K562 (cell line): ENCODE measurements around the gene OPCML.

Experiments
- ELF2 ChIP-seq: fragments of 250-450 bp; sonication (Bioruptor Pico); IDR thresholded peaks from 2 replicates; pipeline ENCODE4 v1.5.0; 2021; ENCODE audit warnings: mild to moderate bottlenecking
- KDM1A ChIP-seq, 2 experiments: fragments of 450-650 bp; IDR thresholded peaks; 2 replicates each; pipeline ENCODE4 v1.6.1; 2016; ENCODE audit warnings: mild to moderate bottlenecking in 2 of 2
- POLR2A ChIP-seq: fragments of 450-650 bp; conservative IDR thresholded peaks from 2 replicates; pipeline ENCODE4 v1.6.1; 2016
- TCF7L2 ChIP-seq: fragments of 150-350 bp; IDR thresholded peaks from 2 replicates; pipeline ENCODE4 v1.6.1; 2016; ENCODE audit warnings: low read depth, mild to moderate bottlenecking, low read length, moderate library complexity
- WHSC1 ChIP-seq: IDR thresholded peaks from one replicate; pipeline ENCODE4 v1.6.1; 2012; ENCODE audit warnings: low read length, control low read depth, inconsistent platforms
- ZNF121 ChIP-seq: sonication (generic); formaldehyde crosslinking; conservative IDR thresholded peaks from 2 replicates; pipeline ENCODE4 v1.8.0; 2022; ENCODE audit warnings: missing genetic modification reagents
- ZNF436 ChIP-seq: fragments of 250-450, 450-650 bp; sonication (Bioruptor Pico); formaldehyde crosslinking; IDR thresholded peaks from 2 replicates; pipeline ENCODE4 v1.7.0; 2020; ENCODE audit warnings: mild to moderate bottlenecking
- TF ChIP-seq, protein P1 (sequence below): fragments of 200-800 bp; sonication (Bioruptor generic); IDR thresholded peaks from 2 replicates; pipeline ENCODE4 v1.6.1; 2016; ENCODE audit warnings: missing genetic modification characterization, missing compliant biosample characterization

- TF ChIP-seq ZNF436 (CRISPR knock-in tag) (no peak), POLR2A (no peak), KDM1A (IDR thresholded peaks at IDR 0.05) (no peak), ZNF121 (CRISPR knock-in tag) (no peak), ELF2 (no peak), TCF7L2 (no peak), WHSC1 (no peak)
- TF ChIP-seq, protein P1, sequence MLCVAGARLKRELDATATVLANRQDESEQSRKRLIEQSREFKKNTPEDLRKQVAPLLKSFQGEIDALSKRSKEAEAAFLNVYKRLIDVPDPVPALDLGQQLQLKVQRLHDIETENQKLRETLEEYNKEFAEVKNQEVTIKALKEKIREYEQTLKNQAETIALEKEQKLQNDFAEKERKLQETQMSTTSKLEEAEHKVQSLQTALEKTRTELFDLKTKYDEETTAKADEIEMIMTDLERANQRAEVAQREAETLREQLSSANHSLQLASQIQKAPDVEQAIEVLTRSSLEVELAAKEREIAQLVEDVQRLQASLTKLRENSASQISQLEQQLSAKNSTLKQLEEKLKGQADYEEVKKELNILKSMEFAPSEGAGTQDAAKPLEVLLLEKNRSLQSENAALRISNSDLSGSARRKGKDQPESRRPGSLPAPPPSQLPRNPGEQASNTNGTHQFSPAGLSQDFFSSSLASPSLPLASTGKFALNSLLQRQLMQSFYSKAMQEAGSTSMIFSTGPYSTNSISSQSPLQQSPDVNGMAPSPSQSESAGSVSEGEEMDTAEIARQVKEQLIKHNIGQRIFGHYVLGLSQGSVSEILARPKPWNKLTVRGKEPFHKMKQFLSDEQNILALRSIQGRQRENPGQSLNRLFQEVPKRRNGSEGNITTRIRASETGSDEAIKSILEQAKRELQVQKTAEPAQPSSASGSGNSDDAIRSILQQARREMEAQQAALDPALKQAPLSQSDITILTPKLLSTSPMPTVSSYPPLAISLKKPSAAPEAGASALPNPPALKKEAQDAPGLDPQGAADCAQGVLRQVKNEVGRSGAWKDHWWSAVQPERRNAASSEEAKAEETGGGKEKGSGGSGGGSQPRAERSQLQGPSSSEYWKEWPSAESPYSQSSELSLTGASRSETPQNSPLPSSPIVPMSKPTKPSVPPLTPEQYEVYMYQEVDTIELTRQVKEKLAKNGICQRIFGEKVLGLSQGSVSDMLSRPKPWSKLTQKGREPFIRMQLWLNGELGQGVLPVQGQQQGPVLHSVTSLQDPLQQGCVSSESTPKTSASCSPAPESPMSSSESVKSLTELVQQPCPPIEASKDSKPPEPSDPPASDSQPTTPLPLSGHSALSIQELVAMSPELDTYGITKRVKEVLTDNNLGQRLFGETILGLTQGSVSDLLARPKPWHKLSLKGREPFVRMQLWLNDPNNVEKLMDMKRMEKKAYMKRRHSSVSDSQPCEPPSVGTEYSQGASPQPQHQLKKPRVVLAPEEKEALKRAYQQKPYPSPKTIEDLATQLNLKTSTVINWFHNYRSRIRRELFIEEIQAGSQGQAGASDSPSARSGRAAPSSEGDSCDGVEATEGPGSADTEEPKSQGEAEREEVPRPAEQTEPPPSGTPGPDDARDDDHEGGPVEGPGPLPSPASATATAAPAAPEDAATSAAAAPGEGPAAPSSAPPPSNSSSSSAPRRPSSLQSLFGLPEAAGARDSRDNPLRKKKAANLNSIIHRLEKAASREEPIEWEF (CRISPR knock-in tag) = no peak
Observed at GRCh38 chr11:133403900-133404299, 128.4 kb downstream of the OPCML start.
